WTC11 (cell line): Measurements from ENCODE around the gene DOCK1. TPM values are rescaled to one million over a fixed set of nuclear protein-coding genes. Genes with fewer than 3 reads are reported as not detected.
A peak's percentile ranks its signal among the peaks of the same experiment; 100 is the strongest.

Source experiments
- ATAC-seq: fragments of 200-7000 bp; cut with Tn5 transposase; 2 replicates; pipeline ENCODE4 v1.10.0; 2021; ENCODE audit warnings: mild to moderate bottlenecking, moderate library complexity
- CTCF ChIA-PET: fragments of 300-600 bp; sonication (Branson Sonifier 250); formaldehyde crosslinking; loops from one replicate; lab custom pipeline; 2021; ENCODE audit warnings: antibody characterized with exemption; lab: Charles Lee
- POLR2A ChIA-PET: fragments of 350-600 bp; sonication (Branson Sonifier 250); formaldehyde crosslinking; loops from one replicate; lab custom pipeline; 2021; ENCODE audit warnings: antibody characterized with exemption; lab: Charles Lee
- DNase-seq: peaks from one replicate; pipeline ENCODE4 v3.0.0; 2021; ENCODE audit warnings: low spot score
- H3K27ac Mint-ChIP-seq: 2 replicates; pipeline ENCODE4 v1.8.0; 2021; ENCODE audit warnings: mixed read lengths
- H3K27me3 Mint-ChIP-seq: 2 replicates; pipeline ENCODE4 v1.8.0; 2021; ENCODE audit warnings: low read depth, mild to moderate bottlenecking, moderate library complexity, mixed read lengths
- H3K36me3 Mint-ChIP-seq: 2 replicates; pipeline ENCODE4 v1.8.0; 2021; ENCODE audit warnings: mixed read lengths
- H3K4me1 Mint-ChIP-seq: 2 replicates; pipeline ENCODE4 v1.8.0; 2022; ENCODE audit warnings: mixed read lengths
- H3K4me3 Mint-ChIP-seq: 2 replicates; pipeline ENCODE4 v1.8.0; 2021; ENCODE audit warnings: mild to moderate bottlenecking, moderate library complexity, mixed read lengths
- H3K9me3 Mint-ChIP-seq: 2 replicates; pipeline ENCODE4 v1.8.0; 2021; ENCODE audit warnings: mixed read lengths
- CDX4 ChIP-seq: fragments of 250-450 bp; sonication (Bioruptor Pico); IDR thresholded peaks from 2 replicates; pipeline ENCODE4 v1.9.0; 2021; ENCODE audit warnings: moderate library complexity, mild to moderate bottlenecking, inconsistent platforms, borderline replicate concordance
- CREB1 ChIP-seq: sonication (generic); formaldehyde crosslinking; IDR thresholded peaks from 2 replicates; pipeline ENCODE4 v1.8.0; 2023; ENCODE audit warnings: mild to moderate bottlenecking, missing genetic modification reagents
- CREM ChIP-seq: sonication (generic); formaldehyde crosslinking; IDR thresholded peaks from 2 replicates; pipeline ENCODE4 v1.8.1; 2022; ENCODE audit warnings: mild to moderate bottlenecking, missing genetic modification reagents, moderate library complexity
- CTCF ChIP-seq: fragments of 200-600 bp; IDR thresholded peaks from 2 replicates; pipeline ENCODE4 v1.8.0; 2022; ENCODE audit warnings: antibody characterized with exemption
- ELF4 ChIP-seq: sonication (generic); formaldehyde crosslinking; IDR thresholded peaks from 2 replicates; pipeline ENCODE4 v1.8.1; 2022; ENCODE audit warnings: low read depth, mild to moderate bottlenecking, moderate library complexity, missing genetic modification reagents
- EMX1 ChIP-seq: fragments of 250-450 bp; sonication (Bioruptor Pico); IDR thresholded peaks from 2 replicates; pipeline ENCODE4 v1.8.0; 2021; ENCODE audit warnings: mild to moderate bottlenecking
- ESRRA ChIP-seq: sonication (generic); formaldehyde crosslinking; IDR thresholded peaks from 2 replicates; pipeline ENCODE4 v1.8.1; 2022; ENCODE audit warnings: mild to moderate bottlenecking, missing genetic modification reagents, borderline replicate concordance
- HMGA2 ChIP-seq: fragments of 250-450 bp; sonication (Bioruptor Pico); IDR thresholded peaks from 2 replicates; pipeline ENCODE4 v1.4.0; 2021; ENCODE audit warnings: mild to moderate bottlenecking, moderate library complexity
- JUN ChIP-seq: sonication (generic); formaldehyde crosslinking; IDR thresholded peaks from 2 replicates; pipeline ENCODE4 v1.8.0; 2023; ENCODE audit warnings: mild to moderate bottlenecking, missing genetic modification reagents
- KAT7 ChIP-seq: sonication (generic); formaldehyde crosslinking; IDR thresholded peaks from 2 replicates; pipeline ENCODE4 v1.8.1; 2023; ENCODE audit warnings: missing genetic modification reagents, mild to moderate bottlenecking, borderline replicate concordance
- MLX ChIP-seq: sonication (generic); formaldehyde crosslinking; IDR thresholded peaks from 2 replicates; pipeline ENCODE4 v1.8.1; 2023; ENCODE audit warnings: mild to moderate bottlenecking, missing genetic modification reagents, moderate library complexity
- MYBL2 ChIP-seq: sonication (generic); formaldehyde crosslinking; IDR thresholded peaks from 2 replicates; pipeline ENCODE4 v1.8.1; 2023; ENCODE audit warnings: mild to moderate bottlenecking, moderate library complexity, missing genetic modification reagents
- NFYB ChIP-seq: sonication (generic); formaldehyde crosslinking; conservative IDR thresholded peaks from 2 replicates; pipeline ENCODE4 v1.8.0; 2022; ENCODE audit warnings: low read depth, missing genetic modification reagents
- OVOL2 ChIP-seq: fragments of 250-450 bp; sonication (Bioruptor Pico); IDR thresholded peaks from 2 replicates; pipeline ENCODE4 v1.9.0; 2021; ENCODE audit warnings: mild to moderate bottlenecking, borderline replicate concordance
- PRDM15 ChIP-seq: sonication (generic); formaldehyde crosslinking; IDR thresholded peaks from 2 replicates; pipeline ENCODE4 v1.8.0; 2022; ENCODE audit warnings: missing genetic modification reagents
- SOX15 ChIP-seq: fragments of 250-450 bp; sonication (Bioruptor Pico); IDR thresholded peaks from 2 replicates; pipeline ENCODE4 v1.9.0; 2021; ENCODE audit warnings: mild to moderate bottlenecking
- TEAD1 ChIP-seq: sonication (generic); formaldehyde crosslinking; IDR thresholded peaks from 2 replicates; pipeline ENCODE4 v1.8.0; 2022; ENCODE audit warnings: mild to moderate bottlenecking, missing genetic modification reagents
- TP53 ChIP-seq: sonication (generic); formaldehyde crosslinking; IDR thresholded peaks from 2 replicates; pipeline ENCODE4 v1.8.1; 2023; ENCODE audit warnings: mild to moderate bottlenecking, missing genetic modification reagents
- ZBTB21 ChIP-seq: sonication (generic); formaldehyde crosslinking; IDR thresholded peaks from 2 replicates; pipeline ENCODE4 v1.8.1; 2023; ENCODE audit warnings: mild to moderate bottlenecking, missing genetic modification reagents, borderline replicate concordance
- ZNF281 ChIP-seq: sonication (generic); formaldehyde crosslinking; IDR thresholded peaks from 2 replicates; pipeline ENCODE4 v1.8.0; 2023; ENCODE audit warnings: mild to moderate bottlenecking, missing genetic modification reagents
- ZNF317 ChIP-seq: sonication (generic); formaldehyde crosslinking; IDR thresholded peaks from 2 replicates; pipeline ENCODE4 v1.8.1; 2023; ENCODE audit warnings: low read depth, mild to moderate bottlenecking, moderate library complexity, missing genetic modification reagents, borderline replicate concordance
- ZNF532 ChIP-seq: fragments of 250-450 bp; sonication (Bioruptor Pico); IDR thresholded peaks from 2 replicates; pipeline ENCODE4 v1.9.0; 2021; ENCODE audit warnings: mild to moderate bottlenecking, borderline replicate concordance
- ZNF671 ChIP-seq: fragments of 250-450 bp; sonication (Bioruptor Pico); IDR thresholded peaks from 2 replicates; pipeline ENCODE4 v1.8.0; 2021; ENCODE audit warnings: mild to moderate bottlenecking
- total RNA-seq: library from RNA; stranded (reverse); gene quantifications from 3 replicates; pipeline ENCODE4 v1.2.3, GENCODE V29; 2021

DOCK1 gene
- total RNA-seq, 1 experiment from 2014 or later: 52.1 TPM

- Mint-ChIP-seq H3K9me3 (no peaks in the 10 kb centered on the region), H3K27me3 (no peaks in the 10 kb centered on the region), H3K4me1 (peaks cover 30% of the 10 kb centered on the region), H3K27ac (0 out of 2 replicates have a peak overlapping the region, but pooled peaks have one; percentile 58), H3K4me3 (no peak overlapping the region), H3K36me3 (peaks cover 3% of the 10 kb centered on the region; the same call in 1 of the 2 replicates)
- no peak for DNase-seq
- TF ChIP-seq CREM (CRISPR knock-in tag): no peak
- TF ChIP-seq ZNF671: no peak
- no peak for TF ChIP-seq ZNF281 (CRISPR knock-in tag)
- no peak for TF ChIP-seq MYBL2 (CRISPR knock-in tag)
- TF ChIP-seq HMGA2 (CRISPR knock-in tag): no peak
- TF ChIP-seq ELF4 (CRISPR knock-in tag): no peak
- no peak for TF ChIP-seq CDX4 (CRISPR knock-in tag)
- TF ChIP-seq CREB1 (CRISPR knock-in tag): no peak
- TF ChIP-seq ESRRA (CRISPR knock-in tag): no peak
- TF ChIP-seq ZBTB21 (CRISPR knock-in tag): no peak
- TF ChIP-seq OVOL2 (CRISPR knock-in tag): no peak
- no peak for TF ChIP-seq JUN (CRISPR knock-in tag)
- no peak for TF ChIP-seq EMX1 (CRISPR knock-in tag)
- CTCF ChIA-PET: no interaction called here
- POLR2A ChIA-PET: no interaction called here
- no peak for ATAC-seq
Measured at GRCh38 chr10:127349737-127350136, 444.5 kb downstream of the DOCK1 start.

GRCh38 chr10:127351542-127351941, 446.3 kb downstream of the DOCK1 start:
- no peak for ATAC-seq
- H3K4me3 Mint-ChIP-seq: no peak overlapping the region
- ChIA-PET POLR2A (interaction anchor here (0.5 kb wide), 1 partner anchor 136 kb away, joined by 7 read pairs; no protein-coding TSS in a partner anchor), CTCF (no interaction called here)
- no peaks in the 10 kb centered on the region for H3K36me3 Mint-ChIP-seq
- H3K4me1 Mint-ChIP-seq: peaks cover 24% of the 10 kb centered on the region
- no peak for DNase-seq
- H3K27me3 Mint-ChIP-seq: no peaks in the 10 kb centered on the region
- H3K27ac Mint-ChIP-seq: no peak overlapping the region; the same call in 1 of the 2 replicates
- no peaks in the 10 kb centered on the region for H3K9me3 Mint-ChIP-seq
- TF ChIP-seq CREM (CRISPR knock-in tag) (no peak), MLX (CRISPR knock-in tag) (no peak), ZNF671 (no peak), NFYB (CRISPR knock-in tag) (no peak), ZNF532 (CRISPR knock-in tag) (no peak), TEAD1 (no peak), KAT7 (no peak), SOX15 (CRISPR knock-in tag) (no peak), CTCF (no peak), PRDM15 (CRISPR knock-in tag) (no peak), TP53 (CRISPR knock-in tag) (no peak), ZNF317 (CRISPR knock-in tag) (no peak)
